GM19455 (cell line): ENCODE data around the gene DRGX.

Source experiments
- ATAC-seq: cut with Tn5 transposase; IDR thresholded peaks from one replicate; pipeline ENCODE4 v1.9.1; 2021; ENCODE audit not compliant: unreplicated experiment

Gene DRGX

DNA sequence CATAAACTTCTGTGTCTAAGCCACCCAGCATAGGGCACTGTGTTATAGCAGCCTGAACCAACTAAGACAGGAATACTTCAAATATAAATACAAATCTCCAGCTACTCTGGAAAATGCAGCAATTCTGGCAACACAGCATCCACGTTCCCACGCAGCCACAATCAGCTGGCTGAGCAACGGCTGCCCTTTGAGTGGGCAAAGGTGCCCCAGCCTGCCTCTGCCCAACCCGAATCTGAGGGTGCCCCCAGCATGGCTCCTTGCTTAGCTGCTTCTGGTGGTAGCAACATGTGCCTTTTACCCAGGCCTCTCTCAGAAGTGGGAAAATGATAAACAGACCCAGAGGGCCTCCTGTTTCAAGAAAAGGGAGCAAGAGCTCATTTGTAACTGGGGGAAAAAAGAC lies 12.0 kb downstream of the DRGX start:
- ATAC-seq, result no peak

DNA sequence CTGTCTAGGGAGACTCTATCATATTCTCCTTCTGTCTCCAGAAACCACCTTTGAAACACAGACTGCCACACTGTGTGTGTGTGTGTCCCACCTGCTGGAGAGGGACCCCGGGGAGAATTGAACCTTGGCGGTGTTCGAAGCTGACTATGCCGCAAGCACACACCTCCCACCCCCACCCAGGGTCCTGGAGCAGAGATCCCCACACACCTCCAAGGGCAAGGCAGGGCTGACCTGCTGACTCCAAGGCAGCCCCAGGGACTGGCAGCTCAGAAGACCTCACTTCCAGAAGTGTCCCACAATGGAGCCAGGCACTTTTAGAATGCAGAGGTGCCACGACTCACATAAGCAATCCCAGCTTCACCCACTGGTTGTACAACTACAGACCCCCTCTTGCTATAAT lies 13.1 kb downstream of the DRGX start:
- no peak for ATAC-seq

DNA sequence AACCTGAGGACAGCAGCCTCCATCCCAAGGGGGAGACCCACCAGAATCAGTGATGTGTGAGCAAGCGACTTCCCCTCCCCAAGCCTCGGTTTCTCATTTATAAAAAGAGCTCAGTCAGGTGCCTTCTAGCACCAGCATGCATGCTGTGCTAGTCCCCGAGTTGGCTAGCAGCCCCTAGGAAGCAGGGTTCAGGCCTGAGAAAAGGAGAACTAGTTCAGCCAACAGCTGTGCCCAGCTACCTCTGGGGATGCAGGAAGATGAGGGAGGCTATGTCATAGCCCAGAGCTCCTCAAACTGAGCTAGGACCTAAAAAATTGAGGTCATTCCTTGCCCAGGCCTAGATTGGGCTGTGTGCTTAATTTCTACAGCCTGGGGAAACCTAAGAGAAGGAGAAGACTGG lies 13.7 kb downstream of the DRGX start:
- ATAC-seq, result no peak

DNA sequence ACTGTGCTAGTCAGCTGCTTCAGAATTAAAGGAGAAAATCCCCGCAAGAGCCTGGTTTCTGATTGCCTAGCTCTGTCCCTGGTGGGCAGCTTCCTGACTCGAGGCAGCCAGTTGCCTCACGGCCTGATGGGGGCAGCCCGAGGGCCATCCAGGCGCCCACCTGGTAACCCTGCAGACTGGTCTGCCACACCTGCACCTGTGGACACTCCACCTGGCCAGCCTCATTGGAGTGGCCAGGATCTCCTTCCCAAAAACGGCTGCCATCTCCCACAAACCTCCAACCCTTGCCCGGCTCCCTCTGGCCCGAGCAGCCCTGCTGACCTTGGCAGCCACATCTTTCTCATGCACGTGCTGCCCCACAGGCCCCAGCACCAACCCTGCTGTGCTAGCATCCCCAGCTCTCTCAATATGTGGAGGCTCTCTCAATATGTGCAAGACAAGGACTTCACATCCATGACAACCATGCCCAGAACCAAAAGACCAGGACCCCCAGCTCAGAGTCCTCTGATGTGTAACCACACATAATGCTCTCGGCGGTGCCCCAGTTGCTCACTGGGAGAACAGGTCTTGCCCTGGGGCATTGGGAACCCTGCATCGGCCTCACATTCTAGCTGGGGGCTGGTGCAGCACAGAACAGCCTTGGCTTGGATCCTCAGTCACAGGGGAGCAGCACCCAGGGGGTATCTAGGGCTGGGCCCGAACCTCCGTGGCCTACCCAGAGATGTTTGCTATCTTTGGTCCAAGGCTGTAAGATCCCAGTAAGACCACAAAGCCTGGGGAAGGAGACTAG lies 14.6 kb downstream of the DRGX start:
- no peak for ATAC-seq

DNA sequence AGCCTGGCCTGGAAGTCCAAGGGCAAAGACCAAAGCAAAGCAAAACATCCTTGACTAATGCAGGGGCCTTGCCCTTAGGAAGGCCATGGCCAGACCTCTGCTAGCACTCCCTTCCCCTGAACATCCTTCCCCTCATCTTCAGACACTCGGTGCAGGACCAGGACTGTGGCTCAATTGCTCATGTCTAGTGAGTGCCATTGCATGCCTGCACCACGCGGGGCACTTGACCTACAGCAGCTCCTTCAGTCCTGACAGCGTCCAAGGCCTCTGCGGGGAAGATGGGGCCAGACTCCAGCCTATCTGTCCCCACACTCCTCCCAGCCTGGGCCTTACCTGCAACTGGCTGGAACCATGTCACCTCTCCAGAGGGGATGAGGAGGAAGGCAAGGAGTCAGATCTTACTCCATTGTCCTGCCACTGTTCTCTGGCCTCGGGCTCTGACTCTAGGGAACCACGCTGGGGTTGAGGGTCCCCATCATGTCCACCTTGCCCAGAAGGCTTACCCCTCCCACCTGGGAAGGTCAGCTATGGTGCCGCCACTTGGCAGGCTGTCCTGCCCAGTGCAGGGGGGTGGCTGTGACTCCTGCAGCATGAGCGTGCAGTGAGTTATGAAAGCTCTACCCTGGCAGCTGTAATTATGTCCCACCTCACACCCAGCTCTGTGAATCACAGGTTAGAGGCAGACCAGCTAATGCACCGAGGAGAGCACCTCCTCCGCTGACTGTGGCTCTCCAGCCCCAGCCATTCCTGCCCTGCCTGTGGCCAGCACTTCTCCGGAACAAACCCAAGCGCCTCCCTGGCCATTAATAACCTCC lies 16.1 kb downstream of the DRGX start:
- no peak for ATAC-seq

DNA sequence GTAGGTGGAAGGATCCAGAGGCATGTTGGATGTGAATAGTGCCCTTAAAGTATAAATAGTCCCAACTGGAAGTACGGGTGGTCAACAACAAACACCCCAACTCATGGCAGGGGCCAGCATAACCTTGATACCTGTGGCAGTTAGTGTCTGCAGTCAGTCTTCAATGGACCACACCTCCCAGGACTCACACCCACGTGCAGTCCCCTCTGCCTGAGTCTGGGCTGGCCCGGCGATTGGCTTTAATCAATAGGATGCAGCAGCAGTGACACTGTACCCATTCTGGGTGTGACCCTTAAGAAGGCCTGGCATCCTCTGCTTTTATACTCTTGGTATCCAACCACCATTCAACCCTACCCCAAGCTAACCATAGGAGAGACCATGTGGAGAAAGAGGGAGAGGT lies 18.6 kb downstream of the DRGX start:
- no peak for ATAC-seq

DNA sequence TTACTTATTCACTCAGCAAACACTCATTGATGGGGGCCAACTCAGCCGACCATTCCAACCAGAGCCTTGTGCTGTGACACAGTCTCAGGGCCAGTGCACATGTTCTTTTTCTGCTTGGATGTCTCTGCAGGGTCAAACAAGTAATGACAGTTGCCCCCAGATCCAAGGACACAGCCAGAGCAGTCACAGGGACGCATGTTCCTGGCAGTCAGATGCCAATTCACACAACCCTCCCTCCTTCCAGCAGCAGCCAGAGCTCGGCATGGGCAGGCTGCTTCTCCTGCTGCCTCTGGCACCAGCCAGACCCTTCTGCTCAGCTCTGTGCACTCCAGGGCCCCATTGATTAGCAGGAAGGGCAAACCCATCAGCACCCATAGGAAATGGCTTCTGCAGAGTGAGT lies 20.3 kb downstream of the DRGX start:
- no peak for ATAC-seq

DNA sequence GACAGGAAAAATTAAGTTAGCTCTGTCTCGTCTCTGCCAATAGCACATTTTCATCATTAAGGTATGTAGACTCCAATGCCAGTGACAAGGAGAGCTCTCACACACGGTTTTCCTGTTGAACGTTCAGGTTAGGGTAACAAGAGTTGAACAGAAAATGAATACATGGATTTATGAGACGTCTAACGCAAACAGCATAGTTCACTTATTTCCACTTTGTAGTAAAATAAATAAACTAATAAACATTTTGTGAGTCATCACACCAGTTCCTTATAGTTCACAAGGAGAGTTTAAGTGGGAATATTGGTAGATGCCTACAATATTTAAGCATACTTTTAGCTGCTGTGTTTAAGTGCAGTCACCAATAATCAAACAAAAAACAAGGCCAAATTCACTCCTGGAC lies 21.1 kb downstream of the DRGX start:
- ATAC-seq, result no peak

DNA sequence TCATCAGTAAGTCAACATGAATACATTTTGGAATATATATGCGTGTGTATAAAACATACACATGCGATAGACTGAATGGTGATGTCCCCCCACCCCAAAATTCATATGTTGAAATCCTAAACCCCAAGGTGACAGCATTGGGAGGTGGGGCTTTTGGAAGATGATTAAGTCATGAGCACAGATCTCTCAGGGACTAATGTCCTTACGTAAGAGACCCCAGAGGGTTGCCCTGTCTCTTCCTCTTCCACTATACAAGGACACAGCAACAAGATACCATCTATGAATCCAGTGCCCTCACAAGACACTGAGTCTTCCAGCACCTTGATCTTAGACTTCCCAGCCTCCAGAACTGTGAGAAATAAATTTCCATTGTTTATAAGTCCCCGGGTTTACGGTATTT lies 22.5 kb downstream of the DRGX start:
- ATAC-seq, result no peak

DNA sequence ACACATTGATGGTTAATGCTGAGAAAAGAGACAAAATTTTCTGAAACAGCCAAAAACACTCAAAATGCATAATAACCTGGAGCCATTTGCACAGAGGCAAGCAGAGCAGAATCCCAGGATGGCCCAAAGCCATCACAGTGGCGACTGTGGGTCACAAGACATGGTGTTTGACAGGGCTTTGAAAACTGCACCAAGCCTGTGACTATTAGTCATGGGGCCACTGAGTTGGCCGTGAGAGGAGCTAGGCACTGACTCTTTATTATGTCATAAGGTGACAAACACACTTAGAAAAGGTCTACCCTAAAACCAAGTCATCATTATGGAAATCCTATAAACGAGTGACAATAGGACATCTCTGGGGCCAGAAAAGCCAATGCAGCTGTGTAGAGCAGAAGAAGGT lies 23.9 kb downstream of the DRGX start:
- no peak for ATAC-seq

DNA sequence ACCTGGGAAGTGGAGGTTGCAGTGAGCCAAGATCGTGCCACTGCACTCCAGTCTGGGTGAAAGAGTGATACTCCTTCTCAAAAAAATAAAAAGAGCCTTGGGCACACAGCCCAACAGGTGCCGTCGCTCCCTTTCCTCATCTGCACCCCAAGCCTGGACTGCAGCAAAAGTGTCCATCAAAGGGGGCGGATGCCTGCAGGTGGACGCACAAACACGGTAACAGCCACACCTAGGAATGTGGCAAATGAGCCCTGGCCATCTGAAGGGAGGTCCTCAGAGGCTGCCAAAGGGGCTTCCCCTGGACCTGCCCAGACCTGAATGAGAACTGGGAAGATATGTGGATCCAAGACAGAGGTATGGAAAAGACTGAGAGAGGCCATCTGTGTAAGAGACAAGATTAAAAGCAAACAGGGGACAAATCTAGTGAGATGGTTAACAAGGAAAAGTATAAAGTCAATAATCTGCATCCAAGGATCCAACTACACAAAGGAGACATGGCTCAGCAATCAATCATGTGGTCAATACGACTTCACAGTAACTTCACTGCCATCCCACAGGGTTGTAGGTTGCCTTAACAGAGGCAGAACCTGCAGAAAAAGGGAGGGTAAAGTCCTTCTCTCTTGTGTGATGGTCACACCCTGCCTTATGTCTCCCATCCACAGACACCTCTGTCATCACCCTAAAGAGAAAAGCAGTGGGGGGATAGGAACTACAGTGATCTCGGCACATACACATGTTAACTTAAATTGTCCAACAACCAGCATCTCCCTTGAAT lies 25.4 kb downstream of the DRGX start:
- ATAC-seq, result no peak

DNA sequence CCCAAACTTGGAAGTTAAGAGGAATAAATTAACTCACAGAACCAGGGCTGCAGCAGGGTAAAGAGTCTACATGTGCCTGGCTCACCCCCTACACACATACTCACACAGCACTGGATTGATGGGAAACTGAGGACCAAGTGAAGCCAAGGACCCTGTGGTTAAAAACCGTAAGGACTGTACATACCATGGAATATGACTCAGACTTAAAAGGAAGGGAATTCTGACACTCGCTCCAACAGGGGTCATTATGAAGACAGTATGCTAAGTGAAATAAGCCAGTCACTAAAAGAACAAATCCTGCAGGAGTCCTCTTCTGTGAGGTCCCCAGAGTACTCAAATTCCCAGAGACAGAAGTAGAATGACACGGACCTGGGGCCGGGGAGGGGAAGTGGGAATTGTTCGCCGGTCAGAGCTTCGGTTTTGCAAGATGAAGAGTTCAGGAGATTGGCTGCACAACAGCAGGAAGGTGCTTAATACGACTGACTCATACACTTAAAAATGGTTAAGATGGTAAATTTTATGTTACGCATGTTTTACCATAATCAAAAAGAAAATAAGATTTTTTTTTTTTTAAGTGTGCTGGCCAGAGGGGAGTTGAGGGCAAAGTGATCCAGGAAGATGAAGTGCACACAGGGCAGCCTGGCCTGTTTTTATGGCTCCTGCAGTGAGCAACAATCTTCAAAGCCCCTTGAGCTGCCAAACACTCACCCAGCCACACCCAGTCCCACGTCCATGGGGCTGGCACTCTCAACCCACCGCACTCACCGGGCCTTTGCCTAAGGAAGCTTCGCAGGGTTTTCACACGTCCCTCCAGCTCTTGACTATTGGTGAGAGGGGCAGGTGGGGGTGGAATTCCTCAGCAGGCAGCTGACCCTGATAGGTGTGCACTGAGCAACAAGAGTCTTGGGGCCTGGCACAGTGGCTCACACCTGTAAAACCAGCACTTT lies 26.4 kb downstream of the DRGX start:
- ATAC-seq, result no peak

DNA sequence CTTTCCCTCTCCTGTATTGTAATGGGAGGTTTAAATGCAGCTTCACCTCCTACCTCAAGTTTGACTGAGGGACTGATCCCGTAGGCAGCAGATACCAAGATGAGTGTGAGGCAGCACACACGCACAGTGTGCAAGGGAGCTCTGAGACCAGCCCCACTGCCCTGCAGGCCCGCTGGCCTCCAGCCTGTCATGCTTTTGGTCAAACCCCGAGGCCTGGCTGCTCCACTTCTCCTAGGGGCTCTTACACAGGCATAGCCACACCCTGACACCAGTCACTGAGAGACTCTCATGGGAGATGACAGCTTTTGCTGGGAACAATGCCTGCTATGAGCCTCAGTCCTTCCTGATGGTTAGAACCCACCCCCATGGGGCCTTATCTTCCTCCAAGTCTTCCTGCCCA lies 27.6 kb downstream of the DRGX start:
- no peak for ATAC-seq

DNA sequence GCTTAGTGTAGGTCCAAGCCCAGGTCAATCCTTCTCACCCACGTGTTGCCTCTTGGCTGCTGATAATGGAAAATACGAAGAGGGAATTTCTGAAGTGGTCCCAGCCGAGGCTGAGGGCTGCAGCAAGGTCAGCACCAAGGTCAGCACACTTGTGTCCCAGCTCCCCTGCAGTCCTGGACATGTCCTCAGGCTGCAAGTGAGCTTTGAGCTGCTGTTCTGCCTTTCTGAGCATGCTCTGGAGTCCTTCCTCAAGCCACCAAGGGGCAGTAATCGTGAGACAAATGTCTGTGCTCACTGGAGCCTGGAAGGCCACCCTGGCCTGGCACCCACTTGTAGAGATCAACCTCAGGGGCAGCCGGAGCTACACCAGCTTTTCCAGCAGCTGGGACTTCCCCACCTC lies 28.3 kb downstream of the DRGX start:
- no peak for ATAC-seq

DNA sequence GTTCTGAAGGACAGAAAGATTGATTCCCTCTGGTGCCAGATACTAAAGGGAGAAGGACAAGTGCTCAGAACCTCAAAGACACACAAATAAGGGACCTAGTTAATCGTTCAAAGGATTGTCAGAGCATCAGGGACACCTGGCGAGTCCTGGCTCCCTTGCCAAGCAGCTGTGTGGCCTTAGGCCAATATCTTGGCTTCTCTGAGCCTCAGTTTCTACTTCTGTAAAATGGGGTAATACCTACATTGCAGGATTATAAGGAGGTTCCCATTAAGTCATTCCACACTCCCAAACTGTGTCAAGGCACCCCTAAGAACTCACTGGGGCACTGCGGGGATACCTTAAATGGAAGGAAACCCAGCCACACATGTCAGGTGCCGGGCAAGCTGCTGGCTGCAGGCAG lies 29.4 kb downstream of the DRGX start:
- no peak for ATAC-seq

DNA sequence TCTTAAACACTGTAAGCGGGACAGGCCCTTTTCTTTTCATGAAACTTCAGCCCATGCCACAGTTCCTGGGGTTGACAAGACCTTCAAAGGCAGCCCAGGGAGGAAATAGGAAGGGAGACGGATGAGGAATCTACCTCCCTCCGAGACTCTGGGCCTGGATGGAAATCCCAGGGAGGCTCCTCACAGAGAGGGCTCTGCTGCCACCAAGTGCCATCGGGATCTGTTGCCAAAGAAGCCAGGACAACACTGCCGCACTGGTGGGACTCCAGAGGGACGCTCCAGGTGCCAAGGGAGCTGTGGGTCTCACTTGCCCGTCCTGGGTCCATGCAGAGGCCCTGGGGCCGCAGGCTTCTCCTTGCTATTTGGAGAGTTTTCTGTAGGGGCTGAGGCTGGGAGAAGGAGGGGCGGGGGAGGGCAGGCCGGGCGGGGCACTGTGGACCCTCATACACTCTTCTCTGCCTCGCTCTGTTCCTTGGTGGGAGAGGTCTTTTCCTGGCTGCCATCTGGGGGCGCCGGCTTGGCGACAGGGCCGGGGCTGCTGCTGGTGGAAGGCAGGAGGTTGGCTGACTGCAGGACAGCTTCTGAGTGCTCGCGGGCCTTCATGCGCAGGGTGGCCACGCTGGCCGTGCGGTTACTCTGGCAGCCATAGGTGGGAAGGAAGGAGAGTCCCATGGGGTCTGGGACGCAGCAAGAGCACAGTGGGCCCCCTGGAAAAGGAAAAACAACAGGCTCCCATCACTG lies 30.0 kb downstream of the DRGX start:
- no peak for ATAC-seq

DNA sequence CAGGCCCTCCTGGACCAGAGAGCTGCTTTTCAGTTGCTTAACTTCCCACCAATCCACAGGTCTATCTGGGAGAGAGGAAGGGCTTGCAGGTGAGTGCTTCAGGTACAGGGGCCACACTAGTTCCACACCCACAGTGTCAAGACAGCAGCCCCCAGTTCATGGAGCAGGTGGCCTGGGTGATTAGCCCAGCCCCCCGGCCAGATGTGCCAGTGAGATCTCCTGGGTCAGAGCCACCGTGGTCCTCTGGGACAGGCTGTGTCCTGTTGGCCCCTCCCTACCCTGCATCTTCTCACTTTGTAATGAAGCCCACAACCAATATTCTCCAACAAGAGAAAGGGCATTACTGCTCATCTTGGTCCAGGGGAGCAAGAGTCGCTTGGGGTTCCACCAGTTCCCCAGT lies 30.6 kb downstream of the DRGX start:
- no peak for ATAC-seq

DNA sequence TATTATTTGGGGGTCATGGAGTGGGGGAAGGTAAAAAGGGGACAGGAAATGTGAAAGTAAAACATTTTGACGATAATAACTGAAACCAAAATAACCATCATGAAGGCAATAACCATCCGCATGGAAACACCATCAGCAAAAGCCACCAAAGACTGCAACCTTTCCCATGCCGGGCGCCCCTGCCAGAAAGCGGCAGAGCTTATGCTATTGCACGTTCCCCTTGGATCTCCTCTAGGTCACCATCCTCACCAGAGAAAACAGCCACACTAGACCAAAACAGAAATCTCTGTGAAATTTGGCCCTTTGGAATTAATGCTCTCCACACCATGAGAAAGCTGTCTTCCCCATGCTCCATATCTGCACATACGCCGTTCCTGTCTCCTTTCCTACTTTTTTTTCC lies 31.1 kb downstream of the DRGX start:
- no peak for ATAC-seq

DNA sequence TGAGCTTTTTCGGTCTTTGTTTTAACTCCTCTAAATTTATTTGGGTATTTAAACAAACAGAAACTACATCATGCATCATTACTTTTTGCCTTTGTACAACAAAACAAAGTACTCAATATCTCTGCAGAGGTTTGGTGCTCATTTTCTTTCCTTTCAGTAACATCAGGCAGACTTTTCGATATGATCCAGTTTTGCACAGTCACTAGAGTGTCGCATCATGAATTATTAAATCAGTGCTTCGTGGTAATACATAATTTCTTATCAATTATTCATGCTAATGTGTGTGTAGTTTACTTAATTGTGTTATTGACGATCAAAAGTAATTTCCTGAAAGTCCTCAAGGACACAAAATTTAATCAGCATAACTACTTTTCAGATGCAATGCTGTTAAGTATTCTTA lies 31.8 kb downstream of the DRGX start:
- no peak for ATAC-seq
